HG02943 (cell line): ENCODE results near the gene LRP3.
A peak's percentile ranks its signal among the peaks of the same experiment; 100 is the strongest.
"Not testable (repeated sequence)": the region's sequence is repeated elsewhere in the genome, so short reads cannot be mapped to it uniquely, and the experiment has no call there.

Experiments
- ATAC-seq: cut with Tn5 transposase; IDR thresholded peaks from one replicate; pipeline ENCODE4 v1.9.1; 2021; ENCODE audit warnings: mild to moderate bottlenecking, low read depth, moderate library complexity; ENCODE audit not compliant: unreplicated experiment

Gene LRP3

GRCh38 chr19:33175886-33176669 is 18.1 kb upstream of the LRP3 start:
- peak; percentile 6 for ATAC-seq

- ATAC-seq = peak; percentile 81
These were observed 17.3 kb upstream of the LRP3 start for GRCh38 chr19:33176670-33177416.

GRCh38 chr19:33177417-33177979 is 16.6 kb upstream of the LRP3 start:
- ATAC-seq = peak; percentile 29

- ATAC-seq = no peak
These were observed 7.5 kb upstream of the LRP3 start for GRCh38 chr19:33186431-33187182.

GRCh38 chr19:33187183-33187540 is 7.0 kb upstream of the LRP3 start:
- no peak for ATAC-seq

DNA sequence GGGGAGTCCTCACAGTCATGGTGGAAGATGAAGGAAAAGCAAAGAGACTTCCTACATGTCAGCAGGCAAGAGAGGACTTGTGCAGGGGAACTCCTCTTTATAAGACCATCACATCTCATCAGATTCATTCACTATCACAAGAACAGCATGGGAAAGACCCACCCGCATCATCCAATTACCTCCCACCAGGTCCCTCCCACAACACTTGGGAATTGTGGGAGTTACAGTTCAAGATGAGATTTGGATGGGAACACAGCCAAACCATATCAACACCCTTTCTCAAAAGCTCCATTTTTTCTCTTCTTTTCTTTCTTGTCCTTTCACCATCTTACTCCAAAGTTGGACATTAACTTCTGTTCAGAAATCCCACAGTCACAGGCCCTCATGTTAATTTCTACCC is 4.7 kb upstream of the LRP3 start:
- no peak for ATAC-seq

DNA sequence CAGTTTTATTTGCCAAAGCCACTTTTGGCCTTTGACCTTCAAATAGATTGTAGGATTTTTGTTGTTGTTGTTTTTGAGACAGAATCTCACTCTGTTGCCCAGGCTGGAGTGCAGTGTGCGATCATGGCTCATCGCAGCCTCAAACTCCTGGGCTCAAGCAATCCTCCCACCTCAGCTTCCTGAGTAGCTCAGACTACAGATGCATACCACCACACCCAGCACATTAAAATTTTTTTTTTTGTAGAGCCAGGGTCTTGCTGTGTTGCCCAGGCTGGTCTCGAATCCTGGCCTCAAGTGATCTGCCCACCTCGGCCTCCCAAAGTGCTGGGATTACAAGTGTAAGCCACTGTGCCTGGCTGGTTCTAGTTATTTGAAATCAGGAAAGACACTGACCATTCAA is 3.0 kb upstream of the LRP3 start:
- ATAC-seq = not testable (repeated sequence)

- ATAC-seq = no peak
These were observed 2.6 kb upstream of the LRP3 start for GRCh38 chr19:33191501-33191900.

- no peak for ATAC-seq
These were observed 2.1 kb upstream of the LRP3 start for GRCh38 chr19:33192010-33192409.

DNA sequence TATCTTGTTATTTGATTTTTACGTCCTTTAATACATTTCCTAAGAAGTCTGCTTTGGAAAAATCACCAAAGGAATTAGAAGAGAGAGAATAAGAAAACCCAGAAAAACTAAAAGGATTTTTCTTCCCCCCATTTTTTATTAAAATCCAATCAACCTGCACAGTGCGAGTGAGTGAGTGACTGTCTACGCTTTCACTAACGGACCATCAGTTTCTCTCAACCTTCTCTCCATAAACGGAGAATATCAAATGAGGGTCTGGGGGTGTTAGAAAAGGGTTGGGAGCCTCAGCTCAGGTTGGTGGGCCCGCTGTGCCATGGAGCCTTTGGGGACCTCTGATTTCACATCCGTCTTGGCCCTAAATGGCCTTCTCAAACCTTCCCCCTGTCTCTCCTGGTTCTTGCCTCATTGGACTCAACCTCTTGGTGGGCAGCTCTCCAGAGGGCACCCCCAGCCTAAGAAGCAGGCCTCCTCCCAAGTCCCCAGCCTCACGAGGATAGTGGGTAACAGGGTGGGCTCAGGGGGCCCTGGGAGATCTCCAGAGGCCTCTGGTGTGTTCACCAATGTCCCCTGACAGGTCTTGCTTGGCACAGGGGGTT is 763 bp upstream of the LRP3 start:
- no peak for ATAC-seq

DNA sequence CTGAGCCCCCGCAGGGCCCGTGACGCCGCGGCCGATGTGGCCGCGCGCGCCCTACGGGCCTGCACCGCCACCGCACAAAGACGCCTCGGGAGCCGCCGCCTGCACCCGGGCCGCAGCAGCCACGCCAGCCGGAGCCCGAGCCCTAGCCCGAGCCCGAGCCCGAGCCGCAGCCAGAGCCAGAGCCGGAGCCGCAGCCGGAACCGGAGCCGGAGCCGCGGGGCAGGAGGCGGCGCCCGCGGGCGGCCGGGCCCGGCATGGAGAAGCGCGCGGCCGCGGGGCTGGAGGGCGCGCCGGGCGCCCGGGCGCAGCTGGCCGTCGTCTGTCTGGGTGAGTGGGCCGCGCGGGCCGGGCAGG is 379 bp downstream of the LRP3 start:
- no peak for ATAC-seq

- ATAC-seq = no peak
These were observed 935 bp downstream of the LRP3 start for GRCh38 chr19:33194886-33195644.

DNA sequence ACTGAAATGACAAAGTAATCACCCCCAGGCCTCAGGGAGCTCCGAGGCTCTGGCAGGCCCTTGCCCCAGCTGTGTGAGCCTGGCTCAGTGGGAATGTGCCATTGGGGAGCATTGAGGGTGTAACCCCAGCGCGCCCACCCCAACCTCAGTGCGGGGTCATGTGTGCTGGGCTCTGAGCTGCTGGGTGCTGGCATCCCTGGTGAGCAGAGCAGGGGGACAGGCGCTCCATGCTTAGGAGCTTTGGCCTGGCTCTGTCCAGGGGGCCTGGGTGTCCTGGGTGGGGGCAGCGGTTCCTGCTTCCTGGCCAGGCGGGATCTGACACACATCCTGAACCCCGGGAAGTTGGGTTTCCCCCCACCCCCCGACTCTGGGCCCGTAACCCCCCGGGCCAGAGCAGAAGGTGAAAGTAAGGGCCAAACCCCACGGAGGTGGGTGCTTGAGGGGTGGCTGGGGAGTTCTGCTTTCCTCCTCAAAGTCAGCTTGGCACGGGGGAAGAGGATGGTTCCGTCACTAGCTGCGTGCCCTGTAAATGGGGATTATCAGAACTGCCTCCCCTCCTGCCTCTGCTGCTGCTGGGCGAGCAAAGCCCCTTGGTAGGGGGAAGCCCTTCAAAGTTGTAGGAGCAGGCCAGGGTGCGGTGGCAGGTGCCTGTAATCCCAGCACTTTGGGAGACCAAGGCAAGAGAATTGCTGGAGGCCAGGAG is 1.7 kb downstream of the LRP3 start:
- no peak for ATAC-seq

DNA sequence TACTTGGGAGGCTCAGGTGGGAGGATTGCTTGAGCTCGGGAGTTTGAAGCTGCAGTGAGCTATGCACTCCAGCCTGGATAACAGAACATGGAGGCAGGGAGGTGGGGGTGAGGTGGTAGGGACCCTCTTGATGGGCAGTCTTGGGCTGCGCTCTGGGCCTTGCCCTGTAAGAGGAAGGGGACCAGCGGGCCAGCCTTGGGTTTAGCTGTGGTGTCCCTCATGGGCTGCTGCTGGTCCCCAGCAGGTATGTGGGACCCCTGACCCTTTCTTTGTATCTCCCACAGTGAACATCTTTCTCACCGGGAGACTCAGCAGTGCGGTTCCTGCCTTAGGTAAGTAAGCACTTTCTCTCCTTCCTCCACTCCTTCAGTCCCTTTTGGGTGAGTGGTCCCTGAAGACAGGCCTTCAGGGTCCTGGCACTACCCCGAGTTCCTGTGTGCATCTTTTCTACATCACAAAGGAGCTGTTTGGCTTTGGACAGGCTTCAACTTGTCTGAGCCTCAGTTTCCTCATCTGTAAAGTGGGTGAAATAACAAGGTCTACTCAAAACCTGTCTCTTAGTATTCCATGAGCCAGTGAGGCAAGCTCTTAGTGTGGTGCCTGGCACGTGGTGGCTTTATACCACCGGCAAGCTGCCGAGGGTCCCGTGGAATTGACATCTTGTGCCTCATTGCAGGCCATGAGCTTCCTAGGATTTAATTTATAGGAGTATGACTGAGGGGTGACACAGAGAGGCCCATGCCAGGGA is 2.5 kb downstream of the LRP3 start:
- ATAC-seq = no peak

GRCh38 chr19:33197591-33198000 is 3.5 kb downstream of the LRP3 start:
- ATAC-seq = no peak

- no peak for ATAC-seq
These were observed 4.0 kb downstream of the LRP3 start for GRCh38 chr19:33198169-33198568.

DNA sequence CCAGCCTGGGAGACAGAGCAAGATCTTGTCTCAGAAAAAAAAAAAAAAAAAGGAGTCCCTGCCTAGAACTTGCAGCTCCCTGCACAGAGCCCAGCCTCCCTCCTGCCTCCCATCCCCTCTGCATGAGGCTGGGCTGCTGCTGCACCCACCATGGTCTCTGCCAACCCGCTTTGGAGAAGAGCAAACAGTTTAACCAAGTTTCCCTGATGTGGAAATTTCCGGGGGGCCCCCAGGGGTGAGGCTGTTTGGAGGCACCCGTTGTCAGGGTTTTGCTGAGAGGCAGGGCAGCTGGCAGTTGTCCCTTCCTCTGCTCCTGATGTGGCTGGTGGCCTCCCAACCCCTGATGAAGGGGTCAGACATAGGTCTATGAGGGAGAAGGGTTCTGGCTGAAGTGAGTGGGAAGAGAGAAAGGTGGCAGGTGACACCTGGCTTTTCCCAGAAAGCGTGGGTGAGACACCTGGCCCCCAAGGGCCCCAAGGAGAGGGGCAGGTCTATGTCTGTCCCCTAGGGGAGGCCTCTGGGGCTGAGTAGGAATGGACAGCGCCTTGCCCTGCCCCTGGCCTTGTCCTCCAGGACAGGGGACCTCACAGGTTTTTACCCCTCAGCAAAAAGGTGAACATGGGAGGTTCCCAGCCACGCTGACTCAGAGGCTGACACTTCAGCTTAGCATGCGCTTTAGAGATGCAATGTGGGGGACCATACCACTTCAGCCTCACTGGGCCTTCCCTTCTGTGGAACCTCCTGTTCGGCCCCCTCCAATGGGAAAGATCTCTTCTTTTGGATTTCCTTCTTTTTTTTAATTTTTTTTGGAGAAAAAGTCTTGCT is 5.5 kb downstream of the LRP3 start:
- no peak for ATAC-seq

DNA sequence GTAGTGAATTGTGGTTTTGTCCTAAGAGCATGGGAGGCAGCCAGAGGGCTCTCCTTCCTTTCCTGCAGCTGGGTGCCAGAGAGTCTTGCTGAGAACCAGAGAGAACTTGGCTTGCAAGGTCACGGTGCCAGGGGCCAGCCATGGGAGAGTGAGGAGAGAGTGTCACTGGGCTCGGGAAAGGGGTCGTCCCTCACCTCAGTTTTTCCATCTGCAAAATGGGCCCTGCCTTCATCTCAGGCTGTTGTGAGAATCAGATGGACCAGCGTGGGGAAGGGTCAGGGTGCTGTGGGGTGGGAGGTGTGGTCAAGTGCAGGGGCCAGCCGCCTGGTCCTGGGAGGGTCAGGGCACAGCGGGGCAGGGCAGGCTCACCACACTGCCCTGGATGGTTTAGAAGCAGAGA is 7.3 kb downstream of the LRP3 start:
- no peak for ATAC-seq
